ENCODE data around the gene ZMAT2. TPM values are rescaled to one million over a fixed set of nuclear protein-coding genes. Genes with fewer than 3 reads are reported as not detected.

Gene ZMAT2
- total RNA-seq, 1 donor from 2014 or later: 35.1 TPM

Other genes starting within 250 kb of the ZMAT2 start
- 11.7 TPM for gene EIF4EBP3, start 152.8 kb upstream of the ZMAT2 start, total RNA-seq
- gene SRA1, start 143.0 kb upstream of the ZMAT2 start, total RNA-seq: 29.4 TPM
- gene APBB3, start 135.8 kb upstream of the ZMAT2 start, total RNA-seq: 10.6 TPM
- gene SLC35A4, start 135.6 kb upstream of the ZMAT2 start, total RNA-seq: 76.4 TPM
- gene CD14, start 67.3 kb upstream of the ZMAT2 start, total RNA-seq: 46.1 TPM
- gene TMCO6, start 61.0 kb upstream of the ZMAT2 start, total RNA-seq: 4.2 TPM
- gene NDUFA2, start 52.8 kb upstream of the ZMAT2 start, total RNA-seq: 146 TPM
- 66.4 TPM for gene IK, start 52.6 kb upstream of the ZMAT2 start, total RNA-seq
- gene WDR55, start 35.5 kb upstream of the ZMAT2 start, total RNA-seq: 11.2 TPM
- gene DND1, start 26.9 kb upstream of the ZMAT2 start, total RNA-seq: 0.24 TPM
- gene HARS1, start 9.1 kb upstream of the ZMAT2 start, total RNA-seq: 35.9 TPM
- 24.4 TPM for gene HARS2, start 9.0 kb upstream of the ZMAT2 start, total RNA-seq
- not detected for gene PCDHA1, start 85.7 kb downstream of the ZMAT2 start, total RNA-seq
- gene PCDHA2, start 94.4 kb downstream of the ZMAT2 start, total RNA-seq: not detected
- gene PCDHA3, start 100.6 kb downstream of the ZMAT2 start, total RNA-seq: 0.14 TPM
- gene PCDHA4, start 106.6 kb downstream of the ZMAT2 start, total RNA-seq: 0.08 TPM
- 0.05 TPM for gene PCDHA5, start 121.2 kb downstream of the ZMAT2 start, total RNA-seq
- not detected for gene PCDHA6, start 127.5 kb downstream of the ZMAT2 start, total RNA-seq
- gene PCDHA7, start 133.8 kb downstream of the ZMAT2 start, total RNA-seq: not detected
- not detected for gene PCDHA8, start 140.7 kb downstream of the ZMAT2 start, total RNA-seq
- not detected for gene PCDHA9, start 147.9 kb downstream of the ZMAT2 start, total RNA-seq
- 0.11 TPM for gene PCDHA10, start 155.4 kb downstream of the ZMAT2 start, total RNA-seq
- not detected for gene PCDHA11, start 168.5 kb downstream of the ZMAT2 start, total RNA-seq
- gene PCDHA12, start 174.9 kb downstream of the ZMAT2 start, total RNA-seq: not detected
- not detected for gene PCDHA13, start 181.7 kb downstream of the ZMAT2 start, total RNA-seq
- gene PCDHAC1, start 225.9 kb downstream of the ZMAT2 start, total RNA-seq: 0.11 TPM